HEK293T (cell line): ENCODE results near the gene MLN.

Experiments
- ARNT ChIP-seq: fragments of 450-650 bp; IDR thresholded peaks from 2 replicates; pipeline ENCODE4 v1.6.1; 2017; ENCODE audit warnings: mild to moderate bottlenecking
- BHLHE40 ChIP-seq: fragments of 450-650 bp; IDR thresholded peaks from 2 replicates; pipeline ENCODE4 v1.6.1; 2016; ENCODE audit warnings: mild to moderate bottlenecking, moderate library complexity, borderline replicate concordance
- FOXA1 ChIP-seq: fragments of 450-650 bp; IDR thresholded peaks from 2 replicates; pipeline ENCODE4 v1.6.1; 2016; ENCODE audit warnings: mild to moderate bottlenecking
- HDGF ChIP-seq: fragments of 450-650 bp; IDR thresholded peaks from 2 replicates; pipeline ENCODE4 v1.6.1; 2017; ENCODE audit warnings: antibody characterized with exemption, borderline replicate concordance
- NFRKB ChIP-seq: fragments of 450-650 bp; IDR thresholded peaks from 2 replicates; pipeline ENCODE4 v1.6.1; 2016; ENCODE audit warnings: mild to moderate bottlenecking, moderate library complexity
- SP1 ChIP-seq: fragments of 450-650 bp; IDR thresholded peaks from 2 replicates; pipeline ENCODE4 v1.6.1; 2017
- SUZ12 ChIP-seq: fragments of 450-650 bp; IDR thresholded peaks from 2 replicates; pipeline ENCODE4 v1.6.1; 2016; ENCODE audit warnings: mild to moderate bottlenecking
- TARDBP ChIP-seq: fragments of 450-650 bp; IDR thresholded peaks from 2 replicates; pipeline ENCODE4 v1.6.1; 2016
- ZNF384 ChIP-seq: fragments of 450-650 bp; IDR thresholded peaks from 2 replicates; pipeline ENCODE4 v1.6.1; 2016
- TF ChIP-seq, protein P1 (sequence below): fragments of 450-650 bp; IDR thresholded peaks from 2 replicates; pipeline ENCODE4 v1.6.1; 2016

DNA sequence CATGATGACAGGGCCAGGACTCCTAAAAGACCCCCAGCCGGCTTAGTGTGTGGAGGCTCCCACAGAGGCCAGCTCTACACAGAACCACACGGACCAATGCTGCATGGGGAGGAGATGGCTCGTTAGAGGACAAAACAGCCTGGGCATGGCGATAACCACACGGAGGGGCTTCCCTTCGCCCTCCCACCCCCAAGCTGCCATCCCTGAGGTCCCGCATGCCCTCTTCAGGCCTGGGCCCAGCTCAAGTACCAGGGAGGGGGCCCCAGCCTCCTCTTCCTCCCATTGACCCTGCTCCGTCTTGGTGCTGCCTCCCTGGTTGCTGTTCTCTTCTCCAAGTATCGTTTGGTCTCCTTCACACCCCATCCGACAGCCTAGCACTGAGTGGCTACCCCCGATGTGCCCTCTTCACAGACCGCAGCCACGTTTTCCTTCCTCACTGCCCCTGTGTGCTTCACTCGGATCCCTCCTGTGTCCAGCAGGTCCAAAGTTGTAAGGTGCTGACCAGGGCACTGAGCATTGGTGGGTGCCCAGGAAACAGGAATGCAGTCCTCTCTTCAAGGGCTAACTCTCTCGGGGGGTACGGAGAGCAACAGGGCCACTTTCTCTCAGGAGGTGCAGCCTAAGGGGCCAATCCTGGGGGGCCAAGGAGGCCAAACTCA lies 9.6 kb upstream of the MLN start:
- TF ChIP-seq, protein P1, sequence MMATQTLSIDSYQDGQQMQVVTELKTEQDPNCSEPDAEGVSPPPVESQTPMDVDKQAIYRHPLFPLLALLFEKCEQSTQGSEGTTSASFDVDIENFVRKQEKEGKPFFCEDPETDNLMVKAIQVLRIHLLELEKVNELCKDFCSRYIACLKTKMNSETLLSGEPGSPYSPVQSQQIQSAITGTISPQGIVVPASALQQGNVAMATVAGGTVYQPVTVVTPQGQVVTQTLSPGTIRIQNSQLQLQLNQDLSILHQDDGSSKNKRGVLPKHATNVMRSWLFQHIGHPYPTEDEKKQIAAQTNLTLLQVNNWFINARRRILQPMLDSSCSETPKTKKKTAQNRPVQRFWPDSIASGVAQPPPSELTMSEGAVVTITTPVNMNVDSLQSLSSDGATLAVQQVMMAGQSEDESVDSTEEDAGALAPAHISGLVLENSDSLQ, result no peak
- TF ChIP-seq SP1 (no peak), HDGF (no peak), FOXA1 (no peak), NFRKB (no peak), ARNT (no peak), BHLHE40 (no peak), TARDBP (no peak), SUZ12 (no peak), ZNF384 (no peak)
